HCT116 (cell line): Measurements from ENCODE around the gene PDSS2.

Experiments
- CBX3 ChIP-seq: IDR thresholded peaks from 2 replicates; pipeline ENCODE4 v1.6.1; 2012; ENCODE audit warnings: low read depth
- POLR2A ChIP-seq: IDR thresholded peaks from 2 replicates; pipeline ENCODE4 v1.7.0; 2011; ENCODE audit warnings: borderline replicate concordance; ENCODE audit not compliant: insufficient read depth, insufficient read length; ENCODE audit errors: extremely low read depth
- TF ChIP-seq, protein P1 (sequence below), 3 experiments: fragments of 200-600 bp in 1 of 3; sonication (generic) in 1 of 3; IDR thresholded peaks in 2 of 3; conservative IDR thresholded peaks in 1 of 3; 2 replicates each; pipeline ENCODE4 v1.5.1; 2012 to 2017; ENCODE audit warnings: low read depth in 2 of 3, low read length in 2 of 3, antibody characterized with exemption in 1 of 3, borderline replicate concordance in 1 of 3, control low read depth in 1 of 3, mild to moderate bottlenecking in 1 of 3, mixed read lengths in 1 of 3, mixed run types in 1 of 3, moderate library complexity in 1 of 3; ENCODE audit not compliant: insufficient read depth in 1 of 3

DNA sequence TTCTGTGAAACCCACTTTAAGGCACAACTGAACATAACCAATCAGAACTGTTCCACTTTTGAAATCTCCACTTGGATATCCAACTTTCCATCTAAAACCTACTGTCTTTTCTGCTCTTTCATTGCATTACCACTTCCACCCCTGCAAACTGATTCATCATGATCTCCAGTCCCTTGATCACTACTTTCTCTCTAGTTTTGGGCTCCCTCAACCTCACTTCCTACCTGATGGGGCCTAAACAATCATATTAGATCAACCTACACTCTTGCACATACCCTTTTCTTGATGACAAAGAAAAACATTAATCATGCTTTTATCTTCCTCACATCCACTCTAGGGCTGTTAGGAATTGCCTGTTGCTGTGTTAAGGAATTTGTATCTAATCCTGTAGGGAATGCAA lies 137.6 kb downstream of the PDSS2 start:
- TF ChIP-seq, protein P1, sequence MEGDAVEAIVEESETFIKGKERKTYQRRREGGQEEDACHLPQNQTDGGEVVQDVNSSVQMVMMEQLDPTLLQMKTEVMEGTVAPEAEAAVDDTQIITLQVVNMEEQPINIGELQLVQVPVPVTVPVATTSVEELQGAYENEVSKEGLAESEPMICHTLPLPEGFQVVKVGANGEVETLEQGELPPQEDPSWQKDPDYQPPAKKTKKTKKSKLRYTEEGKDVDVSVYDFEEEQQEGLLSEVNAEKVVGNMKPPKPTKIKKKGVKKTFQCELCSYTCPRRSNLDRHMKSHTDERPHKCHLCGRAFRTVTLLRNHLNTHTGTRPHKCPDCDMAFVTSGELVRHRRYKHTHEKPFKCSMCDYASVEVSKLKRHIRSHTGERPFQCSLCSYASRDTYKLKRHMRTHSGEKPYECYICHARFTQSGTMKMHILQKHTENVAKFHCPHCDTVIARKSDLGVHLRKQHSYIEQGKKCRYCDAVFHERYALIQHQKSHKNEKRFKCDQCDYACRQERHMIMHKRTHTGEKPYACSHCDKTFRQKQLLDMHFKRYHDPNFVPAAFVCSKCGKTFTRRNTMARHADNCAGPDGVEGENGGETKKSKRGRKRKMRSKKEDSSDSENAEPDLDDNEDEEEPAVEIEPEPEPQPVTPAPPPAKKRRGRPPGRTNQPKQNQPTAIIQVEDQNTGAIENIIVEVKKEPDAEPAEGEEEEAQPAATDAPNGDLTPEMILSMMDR (IDR thresholded peaks at IDR 0.05 in 2 of 3, conservative IDR thresholded peaks at IDR 0.05 in 1 of 3; ENCODE audit: borderline replicate concordance in 1 of 3, insufficient read depth in 1 of 3, low read depth in 2 of 3, low read length in 2 of 3): no peak
- no peak for TF ChIP-seq POLR2A
- no peak for TF ChIP-seq CBX3
